GM21360 (cell line): ENCODE measurements around the gene WDR82.

ENCODE experiments used
- ATAC-seq: cut with Tn5 transposase; IDR thresholded peaks from one replicate; pipeline ENCODE4 v1.9.1; 2021; ENCODE audit warnings: mild to moderate bottlenecking, moderate library complexity; ENCODE audit not compliant: unreplicated experiment

The WDR82 gene

GRCh38 chr3:52257911-52258310 is 20.5 kb downstream of the WDR82 start:
- no peak for ATAC-seq

GRCh38 chr3:52256622-52257021 is 21.8 kb downstream of the WDR82 start:
- ATAC-seq: no peak

DNA sequence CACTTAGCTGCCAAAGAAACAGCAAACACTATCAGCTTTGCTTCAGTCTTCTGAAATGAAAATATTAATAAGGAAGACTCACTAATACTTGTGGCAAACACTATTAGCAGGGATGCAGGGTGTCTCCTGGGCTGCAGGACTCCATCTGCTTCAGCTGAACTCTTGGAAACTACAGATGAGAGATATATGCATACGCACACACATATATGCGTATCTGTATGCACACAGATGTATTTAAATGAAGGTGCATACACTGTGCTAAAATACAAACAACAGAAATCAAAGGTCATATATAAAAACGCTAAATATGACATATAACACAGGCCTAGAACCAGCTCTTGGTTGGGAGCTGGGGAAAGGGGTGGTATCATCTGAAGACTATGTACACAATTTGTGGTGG is 22.3 kb downstream of the WDR82 start:
- ATAC-seq: no peak

GRCh38 chr3:52254608-52255007 is 23.8 kb downstream of the WDR82 start:
- no peak for ATAC-seq

DNA sequence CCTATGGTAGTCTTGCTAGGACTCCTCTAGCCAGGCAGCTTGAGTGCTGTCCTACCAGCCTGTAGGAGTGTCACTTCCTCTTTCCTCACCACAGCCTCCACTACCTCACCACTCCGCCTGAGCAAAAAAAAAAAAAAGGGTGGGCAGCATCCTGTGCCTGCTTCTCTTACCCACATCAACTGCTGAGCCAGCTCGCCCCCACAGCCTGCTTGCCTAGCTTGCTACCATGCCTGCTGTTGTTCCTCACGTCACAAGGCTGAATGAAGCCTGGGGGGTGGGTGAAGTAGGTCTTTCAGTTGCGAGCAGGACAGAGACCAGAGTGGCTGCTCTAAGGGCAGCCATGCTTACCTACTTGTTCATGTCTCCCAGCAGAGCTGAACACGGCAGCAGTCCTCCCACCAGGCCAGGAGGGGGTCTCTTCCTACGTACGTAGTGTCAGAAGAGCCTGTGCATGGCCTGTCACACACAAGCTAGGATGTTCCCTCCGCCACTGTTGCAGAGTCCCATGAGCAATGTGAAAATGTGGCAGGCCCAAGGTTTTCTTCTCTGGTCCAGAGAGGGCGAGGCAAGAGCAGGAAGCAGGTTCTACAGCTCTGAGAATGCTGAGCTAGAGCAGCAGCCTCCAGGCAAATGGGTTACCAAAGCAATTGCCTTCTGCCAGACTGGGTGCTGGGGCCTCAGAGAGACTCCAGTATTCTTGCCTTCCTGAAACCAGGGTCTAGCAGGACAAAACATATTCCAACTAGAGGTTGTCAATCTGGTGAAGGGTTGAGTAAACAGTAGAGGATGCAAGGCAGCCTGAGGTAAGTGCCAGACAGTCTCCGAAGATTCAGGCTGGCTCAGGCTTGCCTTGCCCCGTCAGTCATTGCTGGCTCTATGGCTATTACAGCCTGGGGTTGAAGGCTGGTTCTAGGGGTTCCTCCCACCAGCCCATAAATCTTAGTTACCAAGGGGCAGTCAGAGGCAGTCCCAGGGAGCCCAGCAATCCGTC is 24.8 kb downstream of the WDR82 start:
- peak; percentile 67 for ATAC-seq

GRCh38 chr3:52250122-52250521 is 28.3 kb downstream of the WDR82 start:
- no peak for ATAC-seq

- ATAC-seq: no peak
Observed at GRCh38 chr3:52249683-52250082, 28.8 kb downstream of the WDR82 start.

- no peak for ATAC-seq
Observed at GRCh38 chr3:52248816-52249547, 29.5 kb downstream of the WDR82 start.

GRCh38 chr3:52248165-52248541 is 30.3 kb downstream of the WDR82 start:
- ATAC-seq: no peak

DNA sequence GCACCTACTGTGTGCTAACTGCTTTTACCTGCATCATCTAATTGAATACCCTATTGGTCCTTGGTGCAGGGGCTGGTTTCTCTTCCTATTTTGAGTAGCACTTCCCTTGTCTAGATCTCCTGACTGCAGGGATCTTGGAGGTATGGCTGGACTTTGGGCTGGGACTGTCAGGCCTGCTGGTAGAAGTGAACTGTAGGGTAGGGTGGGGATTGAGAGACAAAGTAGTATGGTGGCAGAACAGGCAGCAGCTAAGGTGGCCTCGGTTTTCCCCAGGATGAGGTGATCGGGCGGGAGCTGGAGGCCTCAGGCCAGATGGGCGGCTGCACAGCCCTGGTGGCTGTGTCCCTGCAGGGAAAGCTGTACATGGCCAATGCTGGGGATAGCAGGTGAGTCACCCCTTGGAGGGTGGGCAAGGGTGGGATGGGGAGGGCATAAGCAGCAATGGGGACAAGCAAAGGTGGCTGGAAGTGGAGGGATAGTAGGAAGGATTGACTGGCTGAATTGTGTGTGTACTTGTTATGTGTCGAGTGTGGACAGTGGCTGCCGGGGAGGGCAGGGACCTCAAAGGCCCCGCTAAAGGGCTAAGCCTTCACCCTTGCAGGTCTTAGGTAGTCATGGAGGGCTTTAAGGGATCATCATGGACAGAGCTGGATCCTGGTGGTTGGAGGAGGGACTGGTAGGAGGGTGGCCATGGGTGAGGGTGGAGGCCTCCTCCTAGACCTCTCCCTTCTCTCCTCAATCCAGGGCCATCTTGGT is 30.9 kb downstream of the WDR82 start:
- no peak for ATAC-seq

DNA sequence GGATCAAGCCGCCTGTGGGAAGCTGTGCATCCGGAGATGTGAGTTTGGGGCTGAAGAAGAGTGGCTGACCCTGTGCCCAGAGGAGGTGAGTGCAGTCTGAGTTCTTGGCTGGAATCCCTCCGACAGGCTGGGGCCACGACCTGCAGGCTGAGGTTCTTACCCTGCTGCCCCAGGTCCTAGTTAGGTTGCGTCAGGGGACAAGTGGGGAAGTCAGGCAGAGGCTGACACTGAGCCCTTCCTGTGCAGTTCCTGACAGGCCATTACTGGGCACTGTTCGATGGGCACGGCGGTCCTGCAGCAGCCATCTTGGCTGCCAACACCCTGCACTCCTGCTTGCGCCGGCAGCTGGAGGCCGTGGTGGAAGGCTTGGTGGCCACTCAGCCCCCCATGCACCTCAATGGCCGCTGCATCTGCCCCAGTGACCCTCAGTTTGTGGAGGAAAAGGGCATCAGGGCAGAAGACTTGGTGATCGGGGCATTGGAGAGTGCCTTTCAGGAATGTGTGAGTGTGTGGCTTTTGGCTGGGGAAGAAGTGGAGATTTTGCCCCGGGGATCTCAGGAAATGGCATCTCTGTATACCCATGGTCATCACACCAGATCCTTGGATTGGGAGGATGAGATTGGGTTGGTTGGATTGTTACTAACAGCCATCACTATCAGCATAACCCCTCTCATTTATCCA is 31.6 kb downstream of the WDR82 start:
- ATAC-seq: no peak

DNA sequence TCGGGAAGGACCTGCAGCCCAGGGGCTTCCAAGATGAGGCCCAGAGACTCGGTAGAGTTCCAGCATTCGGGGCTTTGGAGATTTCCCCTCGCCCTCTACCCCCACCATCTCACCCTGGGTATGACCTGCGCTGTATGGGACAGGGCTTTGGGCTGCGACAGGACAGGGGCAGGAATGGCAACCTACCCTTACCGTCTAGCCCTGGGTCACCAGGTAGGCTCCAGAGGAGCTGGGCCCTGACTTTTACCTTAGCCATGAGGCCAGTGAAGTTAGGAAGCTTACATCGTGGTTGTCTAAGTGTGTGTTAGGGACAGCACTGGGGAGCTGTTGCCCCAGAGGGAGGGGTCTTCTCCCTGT is 32.2 kb downstream of the WDR82 start:
- ATAC-seq: no peak

- no peak for ATAC-seq
Observed at GRCh38 chr3:52245322-52246263, 32.9 kb downstream of the WDR82 start, which contains the start of gene PPM1M. Gene PPM1M (plus strand): TSS chr3:52245759. CDS start chr3:52245825, 66 bp downstream.

DNA sequence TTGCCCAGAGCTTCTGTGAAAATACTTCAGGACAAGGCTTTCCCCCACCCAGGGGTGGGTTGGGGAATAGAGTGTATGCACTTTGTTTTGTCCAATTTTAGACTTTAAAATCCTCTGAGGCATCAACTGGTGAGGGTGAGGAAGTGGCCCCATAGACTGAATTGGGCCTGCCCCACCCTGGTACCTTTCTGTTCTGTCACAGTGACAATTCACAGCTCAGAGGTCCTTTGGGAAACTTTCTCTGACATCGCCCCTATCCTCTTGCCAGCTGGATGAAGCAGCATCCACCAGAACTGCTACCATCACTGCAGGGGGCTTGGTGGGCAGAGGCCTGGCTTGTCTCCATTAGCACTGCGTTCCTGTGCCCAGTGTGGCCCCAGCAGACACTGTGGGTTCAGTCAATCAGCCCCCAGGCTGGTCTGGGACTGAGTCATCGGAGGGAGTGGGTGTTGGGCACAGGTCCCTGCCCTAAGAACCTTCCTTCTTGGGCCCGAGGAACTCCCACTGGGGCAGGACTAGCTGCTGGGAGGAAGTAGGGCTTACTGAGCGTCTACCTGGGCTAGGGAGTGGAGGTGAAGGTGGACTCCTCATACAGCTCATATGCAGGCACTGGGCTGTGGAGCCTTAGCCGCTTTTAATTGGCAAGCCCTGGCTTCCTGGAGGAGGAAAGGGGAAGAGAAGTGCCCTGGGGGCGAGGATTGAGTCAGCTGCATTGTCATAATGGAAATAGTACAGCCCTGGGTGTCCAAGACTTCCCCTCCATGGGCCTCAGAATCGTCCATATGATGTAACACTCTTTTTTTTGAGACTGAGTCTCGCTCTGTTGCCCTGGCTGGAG is 34.4 kb downstream of the WDR82 start:
- ATAC-seq: peak; percentile 37

DNA sequence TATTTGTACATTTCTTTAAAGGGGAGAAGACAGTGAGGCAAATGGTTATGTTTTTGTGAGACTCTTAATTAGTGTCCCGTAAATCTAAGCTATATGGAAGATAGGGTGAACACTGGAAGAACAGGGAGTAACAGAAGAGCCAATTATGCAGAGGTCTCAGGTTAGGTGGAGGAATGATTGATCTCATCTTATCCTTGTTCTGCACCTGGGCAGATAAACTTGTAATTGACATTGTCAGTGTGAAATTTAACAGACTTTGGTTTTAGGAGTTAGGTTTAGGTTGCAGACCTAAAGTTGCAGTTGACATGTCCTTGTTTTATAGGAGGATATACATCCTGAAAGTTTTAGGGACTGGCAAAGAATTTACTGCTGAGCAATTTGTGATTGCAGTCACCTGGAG is 36.4 kb downstream of the WDR82 start:
- ATAC-seq: no peak

DNA sequence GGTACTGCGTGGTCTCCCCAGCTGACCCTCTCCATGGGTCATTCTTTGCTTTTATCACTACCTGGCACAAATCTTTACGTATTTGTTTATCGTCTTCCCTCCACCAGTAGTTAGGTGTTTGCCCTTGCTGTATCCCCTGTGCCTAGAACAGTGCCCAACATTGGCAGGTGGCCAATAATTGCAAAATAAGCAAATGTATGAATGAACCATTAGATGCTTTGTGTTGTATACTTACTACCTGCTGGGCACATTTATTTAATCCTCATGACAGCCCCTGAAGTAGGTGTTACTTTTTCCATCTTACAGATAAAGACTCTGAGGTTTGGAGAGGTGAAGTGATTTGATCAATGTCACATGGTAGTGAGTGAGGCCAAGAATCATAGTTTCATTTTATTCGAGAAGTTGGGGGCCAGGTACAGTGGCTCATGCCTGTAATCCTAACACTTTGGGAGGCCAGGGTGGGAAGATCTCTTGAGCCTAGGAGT is 37.5 kb downstream of the WDR82 start:
- ATAC-seq: no peak

DNA sequence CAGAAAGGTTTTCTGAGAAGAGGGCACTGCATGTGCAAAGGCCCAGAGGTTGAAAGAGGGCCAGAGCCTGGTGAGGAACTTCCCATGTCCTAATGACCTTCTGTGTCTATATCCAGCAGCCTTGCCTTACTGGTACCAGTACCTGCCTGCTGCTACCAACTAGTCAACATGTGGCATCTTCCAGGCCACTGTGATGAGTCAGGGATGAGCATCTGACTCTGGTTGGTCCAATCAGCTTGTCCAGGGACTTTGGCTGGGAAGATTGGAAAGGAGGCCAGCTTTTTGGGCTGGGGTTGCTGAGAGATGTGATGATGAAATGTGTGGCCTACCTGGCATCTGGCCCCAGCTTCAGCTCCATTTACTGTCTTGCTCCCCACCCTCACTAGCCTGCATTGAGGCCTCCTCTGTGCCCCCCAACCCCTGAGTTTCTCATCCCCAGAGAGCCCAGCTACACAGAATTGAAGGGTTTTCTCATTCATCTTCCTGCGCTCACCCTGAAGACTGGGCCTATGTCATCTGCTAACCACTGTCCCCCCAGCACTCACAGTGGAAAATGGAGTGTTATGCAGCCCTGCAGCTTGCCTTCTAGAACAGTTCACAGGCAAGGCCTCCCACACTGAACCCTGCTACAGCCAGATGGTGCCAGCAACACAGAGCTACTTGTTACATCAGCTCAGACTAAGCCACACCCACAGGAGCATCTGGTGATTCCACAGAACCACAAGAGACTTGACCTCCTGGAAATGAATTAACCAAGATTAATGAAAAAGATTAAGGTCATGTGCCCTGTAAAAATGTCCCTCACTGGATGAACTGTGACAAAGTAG is 38.2 kb downstream of the WDR82 start:
- no peak for ATAC-seq
